Pericardium fibroblast (primary cell): ENCODE measurements around the gene DEPDC5. TPM values are rescaled to one million over a fixed set of nuclear protein-coding genes. Genes with fewer than 3 reads are reported as not detected.

ENCODE experiments used
- total RNA-seq: library from RNA; depleted of rRNA; stranded (reverse); fragments of >200 nt; gene quantifications from 2 replicates; pipeline ENCODE4 v1.2.3, GENCODE V29; 2015

The DEPDC5 gene
- 2.8 and 8.1 TPM in 2 replicates for total RNA-seq

DNA sequence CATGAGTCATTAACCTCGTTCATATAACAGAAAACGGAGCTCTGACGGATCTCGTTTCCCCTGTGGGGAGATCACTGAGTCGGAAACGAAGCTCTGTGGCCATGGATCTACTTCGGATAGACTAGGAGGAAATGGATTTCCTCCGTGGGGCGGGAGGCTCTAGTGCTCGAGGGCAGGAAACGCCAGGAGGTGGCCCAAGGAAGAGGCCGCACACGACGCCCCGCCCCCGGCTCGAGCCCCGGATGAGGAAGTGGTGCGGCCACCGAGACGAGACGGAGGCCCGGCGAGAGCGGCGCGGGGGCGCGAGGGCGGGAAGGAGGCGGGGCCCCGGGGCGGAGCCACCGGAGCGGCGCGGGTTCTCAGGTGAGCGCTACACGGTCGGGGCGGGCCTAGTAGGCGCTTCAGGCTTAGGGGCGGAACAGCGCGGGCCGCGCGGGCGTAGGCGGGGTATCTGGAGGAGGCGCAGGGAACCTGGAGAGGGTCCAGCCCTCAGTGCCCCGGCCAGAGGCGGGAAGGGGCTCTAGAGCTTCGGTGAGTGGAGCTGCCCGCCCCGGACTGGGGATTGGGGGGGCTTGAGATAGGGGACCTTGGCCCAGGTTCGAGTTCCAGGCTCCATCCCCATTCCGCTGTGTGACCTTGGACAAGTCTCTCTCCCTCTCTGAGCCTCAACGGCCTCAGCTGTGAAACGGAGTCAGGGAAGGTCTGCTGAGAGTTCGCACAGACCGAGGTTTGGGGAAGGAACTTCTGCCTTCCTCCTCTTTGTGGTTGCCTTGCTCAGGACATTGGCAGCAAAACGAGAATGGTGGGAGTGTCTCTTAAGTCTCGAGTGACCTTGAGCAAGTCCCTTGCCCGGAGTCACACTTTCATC is at the start of gene DEPDC5:
Gene DEPDC5, plus strand, starts transcription at position 386 of the 868 bp plus-strand sequence. CDS start 903 bp downstream, outside the sequence.

DNA sequence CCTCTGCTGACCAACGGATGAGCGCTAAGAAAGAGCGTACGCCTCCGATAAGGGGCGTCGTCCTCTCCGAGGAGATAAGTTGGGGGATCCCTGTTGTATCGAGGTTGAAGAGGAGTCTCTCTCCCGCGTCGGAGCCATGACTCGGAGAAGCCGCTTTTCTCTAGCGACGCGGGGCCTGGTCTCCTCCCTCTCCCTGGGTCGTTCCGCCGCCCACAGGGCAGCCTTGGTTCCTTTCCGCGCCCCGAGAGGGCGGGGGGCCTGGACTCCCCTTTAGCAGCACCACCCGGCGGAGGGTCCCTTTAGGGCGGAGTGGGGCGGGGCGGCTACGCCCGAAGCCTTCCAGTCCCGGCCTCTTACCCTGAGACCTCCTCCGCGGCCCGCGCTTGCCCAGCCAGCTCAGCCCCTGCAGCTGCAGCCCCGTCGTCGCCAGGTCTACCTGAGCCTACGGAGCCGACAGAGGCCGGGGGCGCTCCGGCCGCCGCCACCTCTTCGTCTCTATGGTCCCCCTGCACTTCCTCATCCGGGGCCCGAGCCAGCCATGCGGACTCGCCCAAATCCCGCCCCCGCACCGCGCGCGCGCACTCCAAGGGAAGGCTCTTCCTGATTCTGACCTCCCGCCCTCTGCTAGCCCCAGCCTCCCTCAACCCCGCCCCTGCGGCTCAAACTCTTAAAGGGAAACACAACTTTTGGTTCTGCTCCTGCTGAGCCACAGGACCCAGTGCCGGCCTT is 4.0 kb upstream of the DEPDC5 start, which contains the start of gene PRR14L:
Gene PRR14L, minus strand, starts transcription at position 497 of the 729 bp plus-strand sequence. CDS start 11,272 bp downstream, outside the sequence.

DNA sequence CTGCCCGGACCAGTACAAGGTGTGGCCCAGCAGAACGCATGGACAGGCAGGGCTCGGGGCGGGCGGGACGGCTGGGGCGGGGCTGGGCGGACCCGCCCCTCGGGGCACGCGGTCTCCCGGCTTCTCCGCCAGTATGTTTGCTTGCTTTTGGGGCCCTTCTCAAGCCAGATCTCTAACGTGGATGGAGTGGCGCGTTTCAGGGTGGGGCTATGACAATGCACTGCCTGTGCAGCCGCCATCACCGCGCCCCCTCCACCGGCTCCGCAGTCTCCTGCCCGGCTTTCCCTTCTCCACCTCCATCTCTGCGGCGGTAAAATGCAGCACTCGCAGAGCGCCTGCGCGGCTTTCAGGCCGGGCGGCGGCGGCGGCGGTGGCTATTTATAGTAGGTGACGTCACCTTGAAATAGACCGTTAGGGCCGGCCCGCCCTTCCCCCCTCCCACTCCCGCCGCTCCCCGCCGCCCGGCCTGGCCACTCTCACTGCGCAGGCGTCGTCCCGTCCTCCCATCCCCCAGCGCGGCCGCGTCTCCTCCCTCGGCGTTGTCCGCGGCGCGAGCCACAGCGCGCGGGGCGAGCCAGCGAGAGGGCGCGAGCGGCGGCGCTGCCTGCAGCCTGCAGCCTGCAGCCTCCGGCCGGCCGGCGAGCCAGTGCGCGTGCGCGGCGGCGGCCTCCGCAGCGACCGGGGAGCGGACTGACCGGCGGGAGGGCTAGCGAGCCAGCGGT is 190.3 kb downstream of the DEPDC5 start, which contains the start of gene YWHAH:
Gene YWHAH, plus strand, starts transcription at position 558 of the 722 bp plus-strand sequence. CDS start 199 bp downstream, outside the sequence.

Other genes with a start within 250 kb of the DEPDC5 start
- gene PISD, start 91.8 kb upstream of the DEPDC5 start, total RNA-seq: 50.2 and 66.9 TPM in 2 replicates
- gene PRR14L, start 3.9 kb upstream of the DEPDC5 start, total RNA-seq: 6.7 and 15.7 TPM in 2 replicates
- gene YWHAH, start 190.5 kb downstream of the DEPDC5 start, total RNA-seq: 87.6 and 116 TPM in 2 replicates